Tibial artery (tissue), 4 donors: Measurements from ENCODE around the gene UBC.
"Not testable (repeated sequence)": the region's sequence is repeated elsewhere in the genome, so short reads cannot be mapped to it uniquely, and the experiment has no call there.

Experiments
- DNase-seq, 2 donors: peaks; one replicate each; pipeline ENCODE4 v3.0.0-alpha.2; 2019
- H3K27ac ChIP-seq, 2 donors: fragments of 200-600 bp; sonication (generic) in 1 of 2; 1 replicate in 1 of 2; 2 replicates in 1 of 2; pipeline ENCODE4 v1.5.1; 2018 to 2019; ENCODE audit warnings: mild to moderate bottlenecking in 1 of 2
- H3K27me3 ChIP-seq, 2 donors: fragments of 200-600 bp; sonication (generic) in 1 of 2; one replicate each; pipeline versions ENCODE4 v1.5.1 to v1.6.0; 2016 to 2019
- H3K36me3 ChIP-seq, 3 donors: fragments of 200-600 bp; sonication (generic) in 2 of 3; one replicate each; pipeline ENCODE4 v1.5.1; 2016 to 2019; ENCODE audit warnings: mild to moderate bottlenecking in 2 of 3
- H3K4me1 ChIP-seq, 4 donors: fragments of 200-600 bp; sonication (generic) in 2 of 4; 1 replicate in 3 of 4; 2 replicates in 1 of 4; pipeline ENCODE4 v1.5.1; 2016 to 2019
- H3K4me3 ChIP-seq, 2 donors: fragments of 200-600 bp; sonication (generic) in 1 of 2; 1 replicate in 1 of 2; 2 replicates in 1 of 2; pipeline ENCODE4 v1.5.1; 2018 to 2019; ENCODE audit warnings: mild to moderate bottlenecking in 2 of 2
- H3K9me3 ChIP-seq, 3 donors: fragments of 200-600 bp; sonication (generic) in 1 of 3; one replicate each; pipeline ENCODE4 v1.5.1; 2016 to 2019
- intact Hi-C: fragments of 100-400 bp; cut with DNase I; formaldehyde crosslinking; loops from one replicate; pipeline ENCODE4 v1.15.0; 2023; ENCODE audit warnings: low total_unique reads
- TF ChIP-seq, protein P1 (sequence below), 2 experiments: fragments of 200-600 bp in 1 of 2; fragments of 450-650 bp in 1 of 2; IDR thresholded peaks; one replicate each; pipeline ENCODE4 v1.5.1; 2017 to 2019; ENCODE audit warnings: antibody characterized with exemption in 2 of 2, mild to moderate bottlenecking in 1 of 2, moderate library complexity in 1 of 2

UBC gene

DNA sequence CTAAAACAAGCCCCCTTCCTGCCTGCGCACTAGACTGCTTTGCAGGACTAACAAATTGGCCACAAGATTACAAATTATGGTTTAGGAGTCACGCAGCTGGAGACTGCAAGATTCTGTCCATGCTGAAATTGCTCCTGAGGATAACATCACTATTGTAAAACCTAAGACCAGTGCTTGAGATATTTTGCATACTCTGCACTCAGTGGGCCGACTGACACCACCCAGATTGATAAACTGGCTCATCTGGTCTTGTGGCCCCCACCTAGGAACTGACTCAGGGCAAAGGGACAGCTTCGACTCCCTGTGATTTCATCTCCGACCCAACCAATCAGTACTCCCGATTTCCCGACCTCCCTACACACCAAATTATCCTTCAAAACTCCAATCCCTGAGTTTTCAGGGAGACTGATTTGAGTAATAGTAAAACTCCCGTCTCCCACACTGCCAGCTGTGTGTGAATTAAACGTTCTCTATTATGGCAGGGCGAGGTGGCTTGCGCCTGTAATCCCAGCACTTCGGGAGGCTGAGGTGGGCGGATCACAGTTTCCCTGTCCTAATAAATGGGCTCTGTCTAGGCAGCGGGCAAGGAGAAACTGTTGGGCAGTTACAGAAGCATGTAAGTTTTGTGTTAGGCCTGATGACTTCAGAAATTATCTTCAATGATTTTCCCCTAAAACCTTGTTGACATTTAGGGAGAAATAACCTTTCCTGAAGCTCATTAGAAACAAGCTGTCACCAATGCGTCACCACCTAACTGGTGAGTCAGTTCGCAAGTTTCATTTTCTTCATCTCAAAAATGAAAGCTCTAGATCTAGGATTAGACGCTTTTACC lies 5.3 kb upstream of the UBC start:
- intact Hi-C loops = no loop called here
- no peak overlapping the region for H3K4me3 ChIP-seq

DNA sequence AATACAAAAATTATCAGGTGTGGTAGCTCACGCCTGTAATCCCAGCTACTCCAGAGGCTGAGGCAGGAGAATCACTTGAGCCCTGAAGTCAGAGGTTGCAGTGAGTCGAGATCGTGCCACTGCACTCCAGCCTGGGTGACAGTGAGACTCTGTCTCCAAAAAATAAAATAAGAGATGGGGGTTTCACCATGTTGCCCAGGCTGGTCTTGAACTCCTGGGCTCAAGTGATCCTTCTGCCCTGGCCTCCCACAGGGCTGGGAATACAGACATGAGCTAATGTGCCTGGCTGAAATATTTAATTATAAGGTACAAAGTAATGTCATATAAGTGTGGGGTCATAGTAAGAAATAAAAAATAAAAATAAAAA lies 4.2 kb upstream of the UBC start:
- peaks cover 0 to 57% (median 35%) of the 10 kb centered on the region in 4 donors for H3K4me1 ChIP-seq
- DNase-seq, intact Hi-C loops: not testable (repeated sequence)

More for the DNA sequence above, 5.3 kb upstream of the UBC start:
- Histone ChIP-seq H3K27ac (peak overlapping the region; percentile 97 to 100), H3K9me3 (no peaks in the 10 kb centered on the region), H3K36me3 (no peaks in the 10 kb centered on the region), H3K27me3 (no peaks in the 10 kb centered on the region), H3K4me1 (peaks cover 0 to 57% (median 35%) of the 10 kb centered on the region in 4 donors)
- TF ChIP-seq, protein P1, sequence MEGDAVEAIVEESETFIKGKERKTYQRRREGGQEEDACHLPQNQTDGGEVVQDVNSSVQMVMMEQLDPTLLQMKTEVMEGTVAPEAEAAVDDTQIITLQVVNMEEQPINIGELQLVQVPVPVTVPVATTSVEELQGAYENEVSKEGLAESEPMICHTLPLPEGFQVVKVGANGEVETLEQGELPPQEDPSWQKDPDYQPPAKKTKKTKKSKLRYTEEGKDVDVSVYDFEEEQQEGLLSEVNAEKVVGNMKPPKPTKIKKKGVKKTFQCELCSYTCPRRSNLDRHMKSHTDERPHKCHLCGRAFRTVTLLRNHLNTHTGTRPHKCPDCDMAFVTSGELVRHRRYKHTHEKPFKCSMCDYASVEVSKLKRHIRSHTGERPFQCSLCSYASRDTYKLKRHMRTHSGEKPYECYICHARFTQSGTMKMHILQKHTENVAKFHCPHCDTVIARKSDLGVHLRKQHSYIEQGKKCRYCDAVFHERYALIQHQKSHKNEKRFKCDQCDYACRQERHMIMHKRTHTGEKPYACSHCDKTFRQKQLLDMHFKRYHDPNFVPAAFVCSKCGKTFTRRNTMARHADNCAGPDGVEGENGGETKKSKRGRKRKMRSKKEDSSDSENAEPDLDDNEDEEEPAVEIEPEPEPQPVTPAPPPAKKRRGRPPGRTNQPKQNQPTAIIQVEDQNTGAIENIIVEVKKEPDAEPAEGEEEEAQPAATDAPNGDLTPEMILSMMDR (IDR thresholded peaks at IDR 0.05) = no peak
- DNase-seq = no peak

DNA sequence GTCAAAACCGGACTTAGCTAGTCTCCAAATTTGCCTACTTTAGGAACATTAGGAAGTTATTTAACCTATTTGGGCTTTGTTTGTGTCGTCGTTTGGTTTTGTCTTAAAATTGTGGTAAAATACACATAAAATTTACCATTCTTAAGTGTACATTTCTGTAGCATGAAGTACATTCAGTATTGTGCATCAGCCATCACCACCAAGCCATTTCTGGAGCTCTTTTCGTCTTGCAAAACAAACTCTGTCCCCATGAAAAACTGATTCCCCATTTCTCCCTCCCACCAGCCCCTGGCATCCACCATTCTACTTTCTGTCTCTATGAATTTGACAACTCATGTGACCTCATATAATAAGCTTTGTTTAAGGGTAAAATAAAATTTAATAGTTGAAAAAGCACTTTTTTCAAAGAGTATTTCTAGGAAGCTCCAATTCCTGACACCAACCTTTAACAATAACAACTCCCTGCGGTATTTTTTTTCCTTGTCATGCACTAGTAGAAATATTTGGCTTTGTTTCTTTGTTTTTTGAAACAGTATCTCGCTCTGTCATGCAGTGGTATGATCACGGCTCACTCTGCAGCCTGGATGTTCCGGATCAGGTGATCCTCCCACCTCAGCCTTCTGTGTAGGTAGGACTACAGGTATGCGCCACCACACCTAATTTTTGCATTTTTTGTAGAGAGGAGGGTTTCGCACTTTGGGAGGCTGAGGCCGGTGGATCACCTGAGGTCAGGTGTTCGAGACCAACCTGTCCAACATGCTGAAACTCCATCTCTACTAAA lies 3.6 kb upstream of the UBC start:
- peak in 1 of 2 donors; percentile 62 for DNase-seq
- TF ChIP-seq, protein P1 (IDR thresholded peaks at IDR 0.05) = no peak
- H3K4me1 ChIP-seq = peaks cover 0 to 57% (median 35%) of the 10 kb centered on the region in 4 donors
- peak overlapping the region; percentile 97 to 100 for H3K27ac ChIP-seq
- peaks cover 9 to 13% (median 9%) of the 10 kb centered on the region in 3 donors for H3K36me3 ChIP-seq
- peaks cover 0 to under 1% (median 0%) of the 10 kb centered on the region in 3 donors for H3K9me3 ChIP-seq
- no peaks in the 10 kb centered on the region for H3K27me3 ChIP-seq
- H3K4me3 ChIP-seq = peak overlapping the region; percentile 47 to 83
- intact Hi-C loops = no loop called here

More for the DNA sequence above, 4.2 kb upstream of the UBC start:
- not testable (repeated sequence) for H3K9me3 ChIP-seq, H3K27me3 ChIP-seq, H3K36me3 ChIP-seq
- H3K4me3 ChIP-seq = peak overlapping the region; percentile 47 to 83
- H3K27ac ChIP-seq = peak overlapping the region; percentile 97 to 100

DNA sequence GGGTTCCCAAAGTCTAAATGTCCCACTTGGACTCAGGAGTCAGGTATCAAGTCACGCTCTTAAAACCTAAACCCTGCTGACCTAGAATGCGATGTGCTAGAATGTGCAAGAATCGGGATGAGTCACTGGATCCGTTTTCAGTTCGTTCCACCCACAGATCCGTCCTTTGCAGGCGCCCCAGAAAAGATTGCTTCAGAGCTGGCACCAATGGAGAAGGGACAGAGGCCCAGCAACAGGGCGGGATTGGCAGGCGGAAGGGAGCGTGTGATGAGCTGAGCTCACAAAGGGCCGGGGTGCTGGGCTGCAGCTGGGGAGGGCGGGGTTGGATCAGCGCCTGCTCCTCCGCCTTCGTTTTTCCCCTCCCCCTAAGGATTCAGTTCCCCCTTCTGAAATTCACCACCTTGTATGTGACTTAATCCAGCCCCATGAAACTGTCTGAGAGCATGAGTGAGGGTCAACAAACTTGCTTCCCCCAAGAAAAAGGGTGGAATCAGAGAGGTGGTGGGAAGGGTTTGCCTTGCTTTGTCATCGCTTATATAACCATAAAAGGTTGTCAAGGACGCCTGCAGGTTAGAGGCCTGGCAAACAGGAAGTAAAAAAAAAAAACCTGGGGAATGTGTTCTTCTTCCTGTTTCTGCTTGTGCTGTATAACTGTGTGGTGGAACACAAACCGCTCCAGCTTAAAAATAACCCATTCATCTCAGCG lies 2.8 kb upstream of the UBC start:
- peaks cover 0 to 54% (median 34%) of the 10 kb centered on the region in 4 donors for H3K4me1 ChIP-seq
- TF ChIP-seq, protein P1 (IDR thresholded peaks at IDR 0.05) = no peak
- intact Hi-C loops = no loop called here

DNA sequence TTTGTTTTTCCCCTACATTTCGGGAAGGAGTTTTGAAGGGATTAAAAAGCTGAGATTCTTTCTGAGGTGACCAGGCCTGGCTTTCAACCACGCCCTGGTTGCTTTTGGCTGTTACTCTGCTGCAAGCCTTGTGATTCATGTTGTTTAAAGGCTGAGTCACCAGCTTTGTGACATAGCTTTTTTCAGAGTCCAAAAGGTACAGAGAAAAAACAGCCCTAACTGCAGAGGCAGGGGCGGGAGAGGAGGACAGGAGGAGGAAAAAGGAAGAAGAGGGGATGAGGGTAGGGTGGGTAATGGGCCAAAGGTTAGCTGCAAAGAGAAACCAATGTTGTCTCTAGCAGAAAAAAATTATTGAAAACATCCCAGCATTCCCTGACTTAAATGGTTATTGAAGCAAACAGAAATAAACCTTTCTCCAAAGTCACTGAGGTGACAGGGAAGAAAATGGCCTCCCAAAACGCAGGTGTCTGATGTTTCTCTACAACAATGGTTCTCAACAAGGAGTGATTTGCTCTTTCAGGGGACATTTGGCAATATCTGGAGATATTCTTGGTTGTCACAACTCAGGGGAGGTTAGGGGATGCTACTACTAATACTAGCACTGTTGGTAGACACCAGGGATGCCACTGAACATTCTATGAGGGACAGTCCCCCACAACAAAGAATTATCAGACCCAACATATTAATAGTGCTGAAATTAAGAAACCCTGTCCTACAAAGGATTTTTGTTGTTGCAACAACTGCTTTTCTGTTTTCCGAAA lies 2.1 kb upstream of the UBC start:
- Histone ChIP-seq H3K27me3 (no peaks in the 10 kb centered on the region), H3K4me3 (peak overlapping the region; percentile 79 to 83), H3K4me1 (peaks cover 0 to 49% (median 31%) of the 10 kb centered on the region in 4 donors), H3K9me3 (peaks cover 0 to 5% (median 0%) of the 10 kb centered on the region in 3 donors), H3K36me3 (peaks cover 18 to 24% (median 21%) of the 10 kb centered on the region in 3 donors), H3K27ac (peak overlapping the region; percentile 97 to 100)
- DNase-seq = peak; percentile 91 to 92
- TF ChIP-seq, protein P1 (IDR thresholded peaks at IDR 0.05) = no peak
- intact Hi-C loops = no loop called here

More for the DNA sequence above, 2.8 kb upstream of the UBC start:
- Histone ChIP-seq H3K27ac (peak overlapping the region; percentile 97 to 100), H3K36me3 (peaks cover 15 to 20% (median 17%) of the 10 kb centered on the region in 3 donors), H3K4me3 (peak overlapping the region; percentile 47 to 83), H3K27me3 (no peaks in the 10 kb centered on the region), H3K9me3 (peaks cover 0 to 5% (median 0%) of the 10 kb centered on the region in 3 donors)
- DNase-seq = peak; percentile 98 to 100
